Stimulated activated CD8-positive, alpha-beta memory T cell treated with anti-CD3 and anti-CD28 coated beads, Interleukin-12 subunit alpha, Interleukin-12 subunit beta, amount 100 ng/mL, for 1 hour (primary cell): ENCODE results near the gene SMOC1.

ENCODE experiments used
- DNase-seq: peaks from one replicate; pipeline ENCODE4 v3.0.0-alpha.2; 2020; ENCODE audit warnings: low read depth

The SMOC1 gene

GRCh38 chr14:69941768-69942742, 62.8 kb downstream of the SMOC1 start:
- no peak for DNase-seq

DNA sequence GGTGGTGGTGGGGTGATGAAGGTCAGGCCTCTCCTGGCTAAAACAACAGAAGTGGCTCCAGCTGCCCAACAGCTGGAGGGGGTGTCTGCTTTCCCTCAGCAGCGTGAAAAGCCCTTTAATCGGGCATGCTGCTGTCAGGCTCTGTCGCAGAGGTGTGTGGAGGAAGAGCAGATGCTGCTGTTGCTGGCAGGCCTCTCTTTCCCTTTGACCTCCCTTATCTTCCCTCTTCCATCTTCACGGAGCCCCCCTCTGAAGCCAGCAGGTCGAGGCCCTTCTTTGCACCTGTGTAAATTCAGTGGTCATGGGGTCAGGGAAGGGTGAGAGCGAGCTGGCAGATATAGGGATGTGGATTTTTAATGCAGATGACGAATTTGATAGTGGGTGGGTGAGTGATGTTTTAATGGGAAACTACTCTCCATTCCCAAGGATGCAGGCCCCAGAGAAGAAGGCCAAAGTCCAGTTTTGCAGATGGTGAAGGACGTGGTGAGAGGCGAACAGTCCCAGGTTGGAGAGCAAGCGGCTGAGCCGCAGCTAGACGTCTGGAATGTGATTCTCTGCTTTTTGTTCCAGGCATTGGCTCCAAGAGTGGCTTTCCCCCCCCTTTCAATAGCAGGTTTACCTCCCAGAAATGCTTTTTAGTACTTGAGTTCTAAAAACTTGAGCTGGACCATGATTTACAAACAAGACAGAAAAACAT, 64.0 kb downstream of the SMOC1 start:
- DNase-seq = no peak

- DNase-seq = no peak
Measured at GRCh38 chr14:69945347-69945746, 66.1 kb downstream of the SMOC1 start.

GRCh38 chr14:69945912-69946311, 66.7 kb downstream of the SMOC1 start:
- DNase-seq = no peak

DNA sequence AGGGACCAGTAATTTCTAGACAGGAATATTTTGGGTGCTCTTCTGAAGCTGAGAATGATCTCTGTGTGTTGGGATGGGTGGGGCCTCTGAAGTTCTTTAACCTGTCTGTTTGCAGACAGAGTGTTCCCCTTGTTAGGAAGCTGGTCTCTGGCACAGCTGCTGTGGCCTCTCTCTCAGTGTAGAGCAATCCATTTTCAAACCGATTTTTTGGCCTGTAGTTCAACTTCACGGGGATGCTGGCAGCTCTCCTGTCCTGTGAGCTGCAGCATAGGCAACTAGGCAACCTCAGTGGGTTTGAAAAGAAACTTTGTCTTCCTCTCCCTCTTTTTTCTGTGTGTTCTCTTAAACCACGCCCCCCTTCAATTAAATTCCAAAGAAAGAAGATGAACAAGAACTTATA, 69.1 kb downstream of the SMOC1 start:
- DNase-seq = no peak

DNA sequence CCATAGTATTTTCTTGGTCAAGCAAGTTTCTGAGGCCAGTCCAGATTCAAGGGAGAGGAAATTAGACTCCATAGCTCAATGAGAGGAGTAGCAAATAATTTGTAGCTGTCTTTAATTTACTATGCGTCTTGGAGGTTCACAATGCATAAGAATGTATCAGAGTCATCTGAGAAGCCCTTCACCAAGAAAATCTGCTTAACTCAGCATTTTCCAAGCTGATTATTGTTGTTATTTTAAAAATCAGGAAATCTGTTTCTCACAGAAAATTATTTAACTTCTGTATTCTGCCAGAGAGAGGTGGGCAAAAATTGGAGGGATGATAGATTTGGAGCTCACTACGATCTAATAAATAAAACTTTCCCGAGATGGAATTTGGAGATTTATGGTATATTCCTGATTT, 72.0 kb downstream of the SMOC1 start:
- DNase-seq = no peak

DNA sequence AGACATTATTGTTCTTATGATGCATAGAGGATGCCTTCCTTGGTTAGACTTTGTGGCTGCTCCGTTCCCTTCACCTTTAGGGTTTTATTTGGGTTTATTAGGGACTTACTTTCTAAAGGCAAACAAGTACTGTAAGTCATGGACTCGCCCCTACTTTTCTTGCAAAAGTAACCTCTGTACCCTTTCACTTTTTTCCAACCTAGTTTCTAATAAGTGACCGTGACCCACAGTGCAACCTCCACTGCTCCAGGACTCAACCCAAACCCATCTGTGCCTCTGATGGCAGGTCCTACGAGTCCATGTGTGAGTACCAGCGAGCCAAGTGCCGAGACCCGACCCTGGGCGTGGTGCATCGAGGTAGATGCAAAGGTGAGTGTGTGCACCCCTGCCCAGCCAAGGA, 72.7 kb downstream of the SMOC1 start:
- DNase-seq = no peak

DNA sequence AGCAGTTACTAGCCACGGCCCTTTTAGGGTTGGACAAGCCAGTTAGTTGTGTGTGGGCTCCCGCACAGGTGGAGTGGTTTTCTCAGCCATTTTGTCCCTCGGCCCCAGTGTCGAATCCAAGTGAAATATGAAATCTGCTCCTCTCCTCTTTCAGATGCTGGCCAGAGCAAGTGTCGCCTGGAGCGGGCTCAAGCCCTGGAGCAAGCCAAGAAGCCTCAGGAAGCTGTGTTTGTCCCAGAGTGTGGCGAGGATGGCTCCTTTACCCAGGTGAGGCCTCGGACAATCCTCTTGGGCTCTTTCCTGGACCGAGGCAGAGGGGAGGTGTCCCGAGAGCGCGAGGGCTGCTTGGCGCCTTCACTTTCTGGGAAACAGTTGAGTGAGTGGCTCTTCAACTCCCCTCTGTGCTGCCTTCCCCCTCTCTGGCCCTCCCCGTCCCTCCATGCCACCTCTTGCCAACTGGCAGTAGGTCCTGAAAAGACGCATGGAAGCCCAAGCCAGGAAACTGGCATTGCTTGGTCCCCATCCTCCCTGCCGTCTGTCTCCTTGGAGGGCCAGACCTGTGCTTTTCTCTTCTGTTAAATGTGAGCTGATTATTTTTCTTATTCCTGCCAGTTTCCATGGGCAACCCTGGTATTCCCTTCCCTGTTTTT, 74.2 kb downstream of the SMOC1 start:
- no peak for DNase-seq

DNA sequence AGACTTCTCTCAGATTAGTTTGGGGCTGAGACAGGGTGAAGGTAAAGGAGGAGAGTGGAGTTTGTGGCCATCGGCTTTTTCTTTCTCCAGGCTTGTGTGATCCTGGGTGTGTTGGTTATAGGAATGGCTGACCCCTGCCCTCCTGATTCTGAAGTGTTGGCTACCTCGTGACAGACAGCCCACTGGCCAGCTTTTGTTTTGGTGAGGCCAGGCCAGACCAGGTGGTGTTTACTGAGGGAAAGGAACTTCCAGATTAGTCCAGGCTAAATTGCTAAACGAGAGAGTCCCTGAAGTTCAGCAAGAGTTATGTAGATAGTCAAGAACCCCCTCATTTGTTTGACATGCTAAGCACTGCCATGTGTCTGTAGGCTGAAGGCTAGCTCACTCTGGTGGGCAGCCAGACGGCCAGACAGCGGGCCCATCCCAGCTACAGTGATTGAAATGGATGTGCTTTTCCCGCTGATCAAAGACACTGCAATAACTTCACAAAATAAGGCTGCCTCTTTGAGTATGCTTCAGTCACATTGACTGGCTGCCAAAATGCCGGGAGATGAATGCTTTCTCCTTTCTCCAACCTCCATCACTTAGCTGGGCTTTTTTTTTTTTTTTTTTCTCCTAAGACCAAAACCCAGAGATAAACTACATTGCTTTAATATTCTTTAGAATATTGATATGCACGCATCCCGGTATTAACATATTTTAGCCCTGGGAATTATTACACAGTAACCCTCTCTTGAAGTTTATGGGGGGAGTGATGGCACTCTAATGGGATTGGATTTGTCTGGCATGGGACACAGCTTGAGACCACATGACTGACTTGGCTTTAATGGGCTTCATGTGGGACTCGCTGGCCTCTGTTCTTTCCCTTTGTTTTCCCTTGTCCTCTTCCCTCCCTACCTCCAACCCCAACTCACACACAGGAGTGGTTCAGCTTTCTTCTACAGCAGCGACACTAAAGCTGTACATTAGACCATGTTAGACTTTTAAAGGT, 76.9 kb downstream of the SMOC1 start:
- DNase-seq = no peak

- no peak for DNase-seq
Measured at GRCh38 chr14:69956970-69957369, 77.8 kb downstream of the SMOC1 start.

DNA sequence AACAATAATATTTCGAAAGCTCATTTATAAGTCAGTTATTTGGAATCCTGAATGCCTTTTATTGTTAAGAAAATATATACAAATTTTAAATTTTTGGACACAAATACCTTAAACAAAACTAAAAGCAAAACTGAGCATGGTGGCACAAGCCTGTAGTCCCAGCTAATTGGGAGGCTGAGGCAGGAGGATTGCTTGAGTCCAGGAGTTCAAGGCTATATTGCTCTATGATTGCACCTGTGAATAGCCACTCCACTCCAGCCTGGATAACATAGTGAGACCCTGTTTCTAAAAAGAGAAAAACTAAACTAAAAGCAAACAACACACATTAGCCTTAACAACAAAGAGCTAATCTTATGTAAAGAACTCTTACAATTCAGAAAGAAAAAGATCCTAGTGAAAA, 78.8 kb downstream of the SMOC1 start:
- no peak for DNase-seq

DNA sequence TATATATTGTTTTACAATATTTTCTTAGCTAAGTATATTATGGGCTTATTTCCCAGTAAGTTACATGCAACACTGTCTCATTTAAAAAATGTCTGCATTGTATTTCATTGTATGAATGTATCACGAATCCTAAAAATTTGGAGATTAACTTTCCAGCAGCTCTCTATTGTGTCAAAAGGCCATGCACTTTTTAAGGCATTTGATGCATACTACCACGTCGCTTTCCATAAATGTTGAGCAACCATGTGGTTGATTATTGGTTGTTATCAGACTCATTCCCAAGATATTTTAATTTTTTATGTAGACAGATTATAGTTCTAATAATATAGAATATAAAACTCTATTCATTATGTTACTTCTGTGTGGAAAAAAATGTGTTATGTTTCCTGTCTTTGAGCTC, 79.9 kb downstream of the SMOC1 start:
- no peak for DNase-seq

GRCh38 chr14:69960296-69960695, 81.1 kb downstream of the SMOC1 start:
- no peak for DNase-seq

GRCh38 chr14:69963966-69964365, 84.8 kb downstream of the SMOC1 start:
- no peak for DNase-seq

- DNase-seq = no peak
Measured at GRCh38 chr14:69964841-69965240, 85.6 kb downstream of the SMOC1 start.

DNA sequence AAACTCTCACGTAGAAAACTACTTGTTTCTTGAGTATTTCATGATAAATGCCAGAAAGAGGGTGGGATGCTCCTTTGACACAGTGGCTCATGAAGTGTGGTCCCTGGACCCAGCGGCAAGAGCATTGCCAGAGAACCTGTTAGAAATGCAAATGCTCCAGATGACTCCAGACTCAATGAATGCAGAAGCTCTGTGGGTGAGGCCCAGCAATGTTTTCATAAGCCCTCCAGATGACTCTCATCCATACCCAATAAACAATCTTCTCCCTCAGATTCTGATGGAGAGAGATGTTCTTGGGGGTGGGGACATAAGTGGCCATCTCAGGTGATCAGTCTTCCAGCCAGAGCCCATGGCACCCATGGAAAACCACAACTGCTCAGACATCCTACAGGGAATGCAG, 88.9 kb downstream of the SMOC1 start:
- DNase-seq = no peak

DNA sequence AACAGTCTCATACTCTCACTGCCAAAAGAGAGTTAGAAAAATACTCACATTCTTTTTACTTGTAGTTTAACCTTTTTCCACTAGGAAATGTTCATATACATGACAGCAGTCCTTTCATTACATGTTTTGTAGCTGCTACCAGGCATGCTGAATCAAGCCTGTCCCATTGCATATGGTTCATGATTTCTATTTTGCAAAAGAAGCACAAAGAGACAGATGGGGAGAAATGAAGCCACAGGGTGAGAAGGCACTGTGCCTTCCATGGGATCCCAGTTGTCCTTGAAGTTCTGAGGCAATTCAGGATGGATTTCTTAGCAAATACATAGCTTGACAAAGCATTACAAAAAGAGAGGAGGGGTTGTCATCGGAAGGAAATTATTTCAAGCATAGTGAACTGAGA, 89.5 kb downstream of the SMOC1 start:
- DNase-seq = no peak

- no peak for DNase-seq
Measured at GRCh38 chr14:69972755-69973154, 93.5 kb downstream of the SMOC1 start.

- DNase-seq = no peak
Measured at GRCh38 chr14:69973846-69974245, 94.6 kb downstream of the SMOC1 start.

GRCh38 chr14:69979882-69980281, 100.7 kb downstream of the SMOC1 start:
- no peak for DNase-seq
